GM23248 (cell line): ENCODE measurements around the gene TRAF3IP1.

Experiments used
- EZH2 ChIP-seq: fragments of 200-600 bp; sonication (generic); IDR thresholded peaks from 2 replicates; pipeline ENCODE4 v1.6.1; 2018; ENCODE audit warnings: antibody characterized with exemption, mild to moderate bottlenecking; ENCODE audit not compliant: insufficient read depth, poor library complexity, severe bottlenecking
- EZH2phosphoT487 ChIP-seq: fragments of 200-600 bp; sonication (generic); IDR thresholded peaks from 2 replicates; pipeline ENCODE4 v1.6.1; 2018; ENCODE audit warnings: antibody characterized with exemption, moderate library complexity, mild to moderate bottlenecking, low read depth; ENCODE audit not compliant: insufficient read depth

- TF ChIP-seq EZH2phosphoT487: no peak
- TF ChIP-seq EZH2: no peak
Measured at GRCh38 chr2:238284802-238285515, 35.4 kb upstream of the TRAF3IP1 start.
